Keratinocyte (primary cell): ENCODE data around the gene WDR26.

ENCODE experiments used
- CTCF ChIP-seq, 3 experiments: IDR thresholded peaks in 1 of 3; conservative IDR thresholded peaks in 1 of 3; optimal IDR thresholded peaks in 1 of 3; 2 replicates in 2 of 3; 3 replicates in 1 of 3; pipeline versions ENCODE3 to v1.5.1; 2011; ENCODE audit warnings: low read length in 3 of 3, mild to moderate bottlenecking in 3 of 3, moderate library complexity in 2 of 3, control low read depth in 1 of 3, inconsistent platforms in 1 of 3; ENCODE audit not compliant: insufficient read depth in 2 of 3; ENCODE audit errors: extremely low read depth in 1 of 3
- EZH2 ChIP-seq: IDR thresholded peaks from one replicate; pipeline ENCODE4 v1.6.1; 2012; ENCODE audit warnings: inconsistent platforms, mild to moderate bottlenecking, low read length, moderate library complexity

- TF ChIP-seq CTCF (optimal IDR thresholded peaks at IDR 0.05 in 1 of 3, IDR thresholded peaks at IDR 0.05 in 1 of 3, conservative IDR thresholded peaks at IDR 0.05 in 1 of 3; ENCODE audit: extremely low read depth in 1 of 3, insufficient read depth in 2 of 3, low read length in 3 of 3), result no peak
- no peak for TF ChIP-seq EZH2
Measured at GRCh38 chr1:224393294-224393693, 41.3 kb downstream of the WDR26 start.
